Measurements from ENCODE around the gene FSIP1.

- no peak for TF ChIP-seq CTCF (IDR thresholded peaks at IDR 0.05)
- TF ChIP-seq POLR2A (IDR thresholded peaks at IDR 0.05) = no peak
Observed at GRCh38 chr15:39736412-39737195, 46.0 kb downstream of the FSIP1 start.
